Uterus (tissue), 2 donors: Measurements from ENCODE around the gene HEG1.

ENCODE experiments used
- CTCF ChIP-seq, 4 experiments: fragments of 200-600 bp in 2 of 4; fragments of 450-650 bp in 2 of 4; sonication (generic) in 2 of 4; IDR thresholded peaks; one replicate each; pipeline ENCODE4 v1.5.1; 2016 to 2019; ENCODE audit warnings: antibody characterized with exemption in 4 of 4, mild to moderate bottlenecking in 2 of 4, moderate library complexity in 1 of 4
- POLR2A ChIP-seq, 2 donors: fragments of 450-650 bp; IDR thresholded peaks; one replicate each; pipeline ENCODE4 v1.6.1; 2016; ENCODE audit warnings: antibody characterized with exemption in 2 of 2, mild to moderate bottlenecking in 1 of 2, moderate library complexity in 1 of 2

- TF ChIP-seq CTCF (IDR thresholded peaks at IDR 0.05) (no peak), POLR2A (IDR thresholded peaks at IDR 0.05) (no peak)
These were observed 2.5 kb downstream of the HEG1 start for GRCh38 chr3:125053304-125053699.
